CMK (cell line): ENCODE results near the gene GPNMB.

ENCODE experiments used
- DNase-seq: peaks from one replicate; pipeline ENCODE4 v3.0.0-alpha.2; 2010; ENCODE audit warnings: low read depth

Gene GPNMB

DNA sequence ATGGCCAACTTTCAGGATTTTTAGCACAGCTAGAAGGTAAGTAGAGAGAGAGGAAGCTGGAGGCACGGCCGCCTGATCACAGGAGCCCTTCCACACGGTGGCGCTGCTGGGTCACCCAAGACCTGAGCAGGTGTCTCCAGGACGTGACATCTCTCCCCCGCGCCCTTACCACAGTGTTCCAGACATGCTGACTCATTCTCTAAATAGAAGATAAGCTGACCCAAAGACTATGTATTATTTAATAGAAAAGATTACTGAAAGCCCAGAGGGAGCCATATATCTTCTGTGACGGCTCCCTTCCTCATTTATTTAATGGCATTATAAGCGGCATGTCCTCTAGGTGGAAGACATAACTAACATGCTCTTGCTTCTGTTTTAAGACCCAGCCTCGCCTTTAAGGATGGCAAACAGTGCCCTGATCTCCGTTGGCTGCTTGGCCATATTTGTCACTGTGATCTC, 26.6 kb downstream of the GPNMB start:
- peak; percentile 84 for DNase-seq

DNA sequence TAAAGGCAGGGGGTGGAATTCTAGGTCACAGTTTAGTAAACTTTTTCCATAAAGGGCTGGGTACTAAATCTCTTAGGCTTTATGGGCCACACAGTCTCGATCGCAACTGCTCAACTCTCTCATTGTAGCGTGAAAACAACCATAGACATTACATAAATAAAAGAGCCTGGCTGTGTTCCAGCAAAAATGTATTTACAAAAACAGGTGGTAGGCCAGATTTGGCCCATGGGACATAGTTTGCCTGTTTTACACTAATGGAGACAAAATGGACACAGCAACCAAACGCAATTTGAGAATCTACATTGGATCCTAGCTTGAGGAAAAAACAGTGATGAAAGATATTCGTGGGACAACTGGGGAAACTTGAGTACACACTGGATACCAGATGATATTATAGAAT, 29.3 kb downstream of the GPNMB start:
- no peak for DNase-seq

DNA sequence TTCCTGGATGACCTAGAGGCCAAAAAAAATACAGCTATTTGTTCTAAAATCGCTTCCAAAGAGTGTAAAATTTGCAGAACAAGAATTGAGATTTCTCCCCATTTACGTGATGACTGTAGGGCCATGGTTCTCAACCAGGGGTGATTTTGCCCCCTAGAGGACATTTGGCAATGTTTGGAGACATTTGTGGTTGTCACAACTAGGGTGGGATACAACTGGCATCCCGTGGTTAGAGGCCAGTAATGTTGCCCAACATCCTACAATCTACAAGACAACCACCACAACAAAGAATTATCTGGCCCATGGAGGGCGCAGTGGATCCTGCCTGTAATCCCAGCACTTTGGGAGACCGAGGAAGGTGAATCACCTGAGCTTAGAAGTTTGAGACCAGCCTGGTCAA, 29.8 kb downstream of the GPNMB start:
- no peak for DNase-seq

DNA sequence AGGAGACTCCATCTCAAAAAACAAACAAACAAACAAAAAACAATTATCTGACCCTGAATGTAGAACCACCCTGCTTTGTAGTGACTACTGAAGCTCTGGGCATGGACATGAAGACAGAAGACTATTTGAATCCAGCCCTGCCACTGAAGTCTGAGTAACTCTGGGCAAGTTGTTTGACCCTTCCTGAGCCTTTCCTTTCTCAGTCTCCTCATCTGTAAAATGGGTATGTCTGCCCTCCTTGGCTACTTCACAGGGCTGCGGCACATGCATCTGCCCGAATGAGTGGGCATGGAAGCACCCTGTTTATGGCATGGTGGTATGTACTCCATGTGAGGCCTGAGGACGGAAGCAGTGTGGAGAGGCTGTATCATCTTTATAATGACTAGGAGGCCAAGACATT, 30.4 kb downstream of the GPNMB start:
- DNase-seq, result no peak

DNA sequence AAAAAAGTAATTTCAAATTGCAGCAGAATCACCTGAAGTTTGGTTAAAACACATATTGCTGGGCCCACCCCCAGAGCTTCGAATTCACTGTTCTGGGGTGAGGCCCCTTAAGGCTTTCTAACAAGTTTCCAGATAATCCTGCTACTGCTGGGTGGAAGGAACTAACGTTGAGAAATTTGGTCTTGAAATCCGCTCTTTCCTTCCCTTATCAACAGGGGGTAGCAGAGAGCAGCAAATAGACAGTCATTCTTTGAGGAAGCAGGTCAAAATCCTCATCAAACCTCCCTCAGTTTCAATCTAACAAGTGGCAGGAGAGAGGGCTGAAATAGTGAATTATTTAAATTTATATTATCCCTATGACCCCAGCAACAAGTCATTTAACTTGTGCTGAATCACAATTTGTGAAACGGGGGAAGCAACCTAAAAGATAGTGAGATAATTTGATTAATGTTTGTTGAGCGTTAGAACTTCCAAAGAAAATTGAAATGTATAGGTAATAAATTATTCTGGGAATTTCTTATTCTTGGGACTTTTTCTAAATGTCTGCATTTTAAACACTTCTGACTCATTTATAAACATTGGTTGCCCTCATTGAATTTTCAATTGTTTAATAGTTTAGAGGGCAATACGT, 30.9 kb downstream of the GPNMB start:
- no peak for DNase-seq

DNA sequence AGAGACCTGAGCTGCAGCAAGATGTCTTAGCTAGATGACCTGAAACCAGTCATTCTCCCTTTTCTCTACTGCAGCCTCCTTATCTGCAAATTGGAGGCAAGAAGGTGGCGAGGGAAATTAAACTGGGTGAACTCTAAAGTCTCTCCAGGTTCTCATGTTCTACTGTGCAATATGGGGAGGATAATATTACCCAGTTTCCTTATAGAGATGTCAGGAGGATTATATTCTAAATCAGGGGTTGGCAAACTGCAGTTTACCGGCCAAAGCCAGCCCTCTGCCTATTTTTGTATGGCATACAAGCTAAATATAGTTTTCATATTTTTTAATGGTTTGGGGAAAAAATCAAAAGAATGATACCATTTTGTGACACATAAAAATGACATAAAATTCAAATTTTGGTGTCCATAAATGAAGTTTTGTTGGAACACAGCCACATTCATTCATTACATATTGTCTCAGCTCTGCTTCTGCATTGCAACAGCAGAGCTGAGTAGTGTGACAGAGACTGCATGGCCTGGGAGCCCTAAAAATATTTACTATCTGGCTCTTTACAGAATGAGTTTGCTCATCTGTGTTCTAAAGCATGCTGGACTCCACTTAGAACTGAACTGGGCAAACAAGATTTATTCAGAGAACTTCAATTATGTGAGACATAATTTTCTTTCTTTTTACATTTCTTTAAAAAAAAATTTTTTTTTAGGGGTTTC, 33.4 kb downstream of the GPNMB start:
- no peak for DNase-seq

DNA sequence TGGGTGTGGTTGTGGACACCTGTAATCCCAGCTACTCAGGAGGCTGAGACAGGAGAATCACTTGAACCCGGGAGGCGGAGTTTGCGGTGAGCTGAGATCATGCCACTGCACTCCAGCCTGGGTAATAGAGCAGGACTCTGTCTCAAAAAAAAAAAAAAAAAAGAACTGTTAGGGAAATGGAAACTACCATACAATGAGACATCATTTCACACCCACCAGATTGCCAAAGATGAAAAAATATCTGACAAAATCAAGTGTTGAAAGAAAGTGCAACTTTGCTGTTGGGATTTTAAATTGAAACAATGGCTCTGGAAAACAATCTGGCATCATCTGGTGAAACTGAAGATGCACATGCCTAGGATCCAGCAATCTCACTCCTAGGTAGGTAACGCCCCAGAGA, 36.5 kb downstream of the GPNMB start:
- no peak for DNase-seq

DNA sequence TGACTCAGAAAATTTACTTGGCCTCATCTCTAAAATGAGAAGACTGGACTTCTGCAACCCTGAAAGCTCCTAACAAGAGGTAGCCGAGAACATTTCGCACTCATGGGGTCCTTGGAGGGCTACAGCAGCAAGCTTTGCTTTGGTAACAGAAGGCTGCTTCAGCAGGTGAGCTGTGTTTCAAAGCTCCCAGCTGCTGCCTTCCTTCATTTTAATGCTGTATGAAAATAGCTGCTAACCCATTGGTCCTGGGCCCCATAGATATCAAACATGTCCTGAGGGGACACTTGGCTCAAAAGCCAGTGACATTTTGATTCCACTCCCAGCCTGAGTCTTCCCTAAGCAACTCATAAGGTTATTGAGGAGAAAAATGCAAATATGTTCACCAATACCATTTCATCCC, 38.3 kb downstream of the GPNMB start:
- DNase-seq, result no peak

DNA sequence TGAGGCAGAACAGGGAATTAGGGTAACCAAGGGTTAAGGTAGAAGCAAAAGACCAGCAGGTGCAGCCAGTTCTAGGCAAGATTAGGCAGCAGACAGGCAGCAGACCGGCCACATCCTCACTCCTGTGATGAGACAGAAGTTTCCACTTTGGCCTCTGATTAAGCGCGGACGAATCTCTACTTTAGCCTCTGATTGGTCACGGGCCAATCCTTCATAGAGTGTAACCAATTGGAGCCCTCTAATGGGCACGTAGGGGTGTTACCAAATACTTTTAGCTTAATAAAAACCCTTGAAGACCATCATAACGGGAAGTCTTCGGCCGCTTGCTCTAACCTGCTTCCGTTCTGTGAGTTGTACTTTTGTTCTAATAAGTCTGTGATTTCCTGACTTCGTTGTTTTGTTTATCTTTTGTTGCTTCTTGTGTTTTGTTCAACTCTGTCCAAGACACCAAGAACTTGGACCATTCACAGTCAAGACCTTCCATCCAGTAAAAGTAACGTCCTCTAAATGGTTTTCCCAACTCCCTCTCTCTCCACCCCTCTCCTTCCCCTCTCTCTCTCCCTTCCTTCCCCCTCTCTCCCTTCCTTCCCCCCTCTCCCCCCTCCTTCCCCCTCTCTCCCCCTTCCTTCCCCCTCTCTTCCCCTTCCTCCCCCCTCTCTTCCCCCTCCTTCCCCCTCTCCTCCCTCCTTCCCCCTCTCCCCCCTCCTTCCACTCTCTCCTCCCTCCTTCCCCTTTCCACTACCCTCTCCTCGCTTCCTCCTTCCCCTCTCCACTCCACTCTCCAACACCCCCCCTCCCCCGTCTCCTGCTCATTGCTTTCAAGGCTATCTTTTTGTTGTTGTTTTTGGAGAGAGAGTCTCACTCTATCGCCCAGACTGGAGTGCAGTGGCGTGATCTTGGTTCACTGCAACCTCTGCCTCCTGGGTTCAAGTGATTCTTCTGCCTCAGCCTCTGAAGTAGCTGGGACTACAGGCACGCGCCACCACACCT, 39.4 kb downstream of the GPNMB start:
- peak; percentile 30 for DNase-seq

DNA sequence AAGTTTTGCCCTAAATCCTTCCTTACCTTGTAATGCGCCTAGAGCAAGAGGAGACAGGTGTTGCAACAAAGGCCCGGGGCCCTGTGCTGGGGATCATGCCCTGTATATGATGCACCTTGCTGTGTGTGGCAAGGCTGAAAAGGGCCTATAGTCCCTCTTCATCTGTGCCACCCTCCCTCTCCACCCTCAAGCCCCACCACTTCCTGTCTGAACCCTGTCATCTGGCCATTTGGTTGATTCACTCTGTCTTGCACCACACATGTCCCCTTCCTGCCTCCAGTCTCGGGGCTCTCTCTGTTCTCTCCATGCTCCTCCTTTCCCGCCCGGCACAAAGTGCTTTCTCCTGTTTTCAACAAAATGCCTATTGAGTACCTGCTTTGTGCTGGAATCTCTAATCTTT, 41.0 kb downstream of the GPNMB start:
- DNase-seq, result no peak

DNA sequence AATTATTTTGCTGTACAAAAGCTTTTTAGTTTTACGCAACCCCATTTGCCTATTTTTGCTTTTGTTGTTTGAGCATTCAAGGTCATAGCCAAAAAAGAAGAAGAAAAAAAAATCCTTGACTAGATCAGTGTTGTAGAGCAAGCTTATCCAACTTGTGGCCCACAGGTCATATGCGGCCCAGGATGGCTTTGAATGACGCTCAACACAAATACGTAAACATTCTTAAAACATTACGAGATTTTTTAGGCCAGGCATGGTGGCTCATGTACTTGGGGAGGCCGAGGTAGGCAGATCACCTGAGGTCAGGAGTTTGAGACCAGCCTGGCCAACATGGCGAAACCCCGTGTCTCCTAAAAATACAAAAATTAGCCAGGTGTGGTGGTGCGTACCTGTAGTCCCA, 44.4 kb downstream of the GPNMB start:
- no peak for DNase-seq

DNA sequence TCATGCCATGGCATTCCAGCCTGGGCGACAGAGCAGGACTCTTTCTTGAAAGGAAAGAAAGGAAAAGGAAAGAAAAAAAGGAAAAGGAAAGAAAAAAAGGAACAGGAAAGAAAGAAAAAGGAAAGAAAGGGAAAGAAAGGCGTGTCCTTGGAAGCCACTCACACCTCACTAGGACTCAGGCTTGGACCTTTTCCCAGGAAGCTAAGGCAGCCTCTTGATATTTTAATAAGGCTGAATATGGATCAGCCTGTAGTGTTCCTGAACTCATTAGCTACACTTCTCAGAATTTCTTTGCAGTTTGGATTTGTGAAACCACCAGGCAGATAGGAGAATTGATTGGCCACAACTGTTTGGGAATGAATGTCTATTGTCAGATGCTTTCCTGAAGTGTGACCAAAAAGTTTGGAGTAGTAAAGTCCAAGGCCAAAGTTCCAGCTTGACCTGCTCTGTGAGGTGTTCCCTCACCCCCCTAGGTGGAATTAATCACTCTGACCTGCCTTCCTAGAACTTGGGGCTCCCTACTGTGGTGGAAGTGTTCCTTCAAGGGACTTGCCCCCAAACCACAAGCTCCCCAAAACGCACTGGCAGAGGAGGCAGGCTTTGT, 45.5 kb downstream of the GPNMB start:
- DNase-seq, result no peak

DNA sequence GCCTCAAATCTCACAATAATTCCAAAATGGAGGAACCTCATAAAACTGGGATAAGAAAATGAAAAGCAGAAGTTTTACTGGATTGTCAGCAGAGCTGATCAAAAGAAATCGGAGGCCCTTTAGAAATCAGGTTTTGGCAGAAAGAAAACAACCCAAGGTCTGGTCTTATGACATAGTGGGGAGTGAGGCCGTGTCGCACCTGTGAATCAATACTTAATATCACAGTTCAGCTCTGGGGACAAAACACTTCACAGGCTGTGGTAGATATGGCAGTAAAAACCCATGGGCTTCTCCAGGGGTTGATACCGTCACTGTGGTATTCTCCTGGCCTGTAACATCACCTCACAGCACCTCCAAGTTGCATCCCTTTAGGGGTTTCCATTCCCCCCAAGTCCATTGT, 46.0 kb downstream of the GPNMB start:
- no peak for DNase-seq

DNA sequence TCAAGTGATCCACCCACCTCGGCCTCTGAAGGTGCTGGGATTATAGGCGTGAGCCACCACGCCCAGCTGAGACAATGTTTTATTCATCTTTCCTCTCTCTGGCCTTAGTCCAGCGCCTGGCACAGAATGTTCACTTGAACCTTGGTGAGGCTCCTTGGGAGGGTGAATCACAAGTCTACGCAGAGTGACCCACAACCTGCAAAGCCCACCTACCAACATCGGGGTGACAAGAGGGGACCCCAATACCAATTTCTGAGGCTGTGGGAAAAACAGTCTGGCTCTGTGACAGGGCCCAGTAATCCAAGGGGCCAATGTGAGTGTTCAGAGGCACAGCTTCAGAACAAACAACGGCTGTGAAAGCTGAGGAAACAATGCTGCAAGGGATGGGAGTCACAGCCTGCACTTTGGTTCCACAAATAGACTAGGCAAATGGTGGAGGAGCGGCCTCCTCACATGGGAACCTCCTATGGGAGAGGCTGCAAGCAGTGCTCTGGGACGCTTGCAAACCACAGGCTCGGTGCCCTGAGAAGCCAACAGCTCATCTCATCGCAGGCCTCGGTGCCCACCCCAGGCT, 47.0 kb downstream of the GPNMB start:
- no peak for DNase-seq

DNA sequence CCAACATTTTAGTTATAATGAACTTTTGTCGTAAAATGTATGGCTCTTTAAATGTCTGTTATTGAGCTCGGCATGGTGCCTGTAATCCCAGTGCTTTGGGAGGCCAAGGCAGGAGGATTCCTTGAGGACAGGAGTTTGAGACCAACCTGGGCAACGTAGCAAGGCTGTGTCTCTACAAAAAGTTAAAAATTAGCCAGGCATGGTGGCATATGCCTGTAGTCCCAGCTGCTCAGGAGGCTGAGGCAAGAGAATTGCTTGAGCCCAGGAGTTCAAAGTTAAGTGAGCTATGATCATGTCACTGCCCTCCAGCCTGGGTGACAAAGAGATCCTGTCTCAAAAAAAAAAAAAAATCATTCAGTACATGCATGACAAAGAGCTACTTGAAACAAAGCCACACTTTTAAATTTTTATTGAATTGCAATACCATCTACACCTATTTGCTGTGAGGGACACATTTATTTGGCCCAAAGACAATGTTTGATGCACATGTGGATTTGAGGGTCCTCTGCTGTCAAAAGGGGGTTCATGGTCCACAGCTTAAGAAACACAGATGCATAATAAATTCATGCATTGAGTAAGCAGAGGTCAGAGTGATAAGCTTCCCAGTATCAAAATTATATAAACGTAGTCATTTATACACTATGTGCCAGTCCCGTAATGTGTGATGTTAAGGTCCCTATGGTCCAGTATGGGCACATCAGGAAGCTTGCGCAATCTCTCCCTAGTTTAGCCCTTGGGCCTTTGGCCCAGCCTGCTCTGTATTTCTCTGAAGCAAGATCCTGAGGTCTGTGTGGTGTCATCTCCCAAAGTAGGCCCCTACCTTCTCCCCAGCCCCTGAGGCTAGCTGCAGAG, 48.2 kb downstream of the GPNMB start:
- DNase-seq, result no peak

DNA sequence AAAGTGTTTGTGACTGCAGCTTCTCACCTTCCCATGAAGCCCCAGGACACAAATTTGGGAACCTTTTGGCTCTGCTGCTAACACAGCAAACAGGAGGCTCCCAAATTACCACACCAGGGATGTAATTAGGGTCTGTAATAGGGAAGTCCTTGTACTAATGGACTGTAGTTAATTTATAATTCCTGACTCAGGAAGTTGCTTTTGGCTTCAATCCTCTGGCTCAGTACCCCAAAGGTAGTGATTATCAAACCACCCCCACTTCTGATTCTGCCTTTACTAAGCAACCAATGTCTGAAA, 48.8 kb downstream of the GPNMB start:
- DNase-seq, result no peak

DNA sequence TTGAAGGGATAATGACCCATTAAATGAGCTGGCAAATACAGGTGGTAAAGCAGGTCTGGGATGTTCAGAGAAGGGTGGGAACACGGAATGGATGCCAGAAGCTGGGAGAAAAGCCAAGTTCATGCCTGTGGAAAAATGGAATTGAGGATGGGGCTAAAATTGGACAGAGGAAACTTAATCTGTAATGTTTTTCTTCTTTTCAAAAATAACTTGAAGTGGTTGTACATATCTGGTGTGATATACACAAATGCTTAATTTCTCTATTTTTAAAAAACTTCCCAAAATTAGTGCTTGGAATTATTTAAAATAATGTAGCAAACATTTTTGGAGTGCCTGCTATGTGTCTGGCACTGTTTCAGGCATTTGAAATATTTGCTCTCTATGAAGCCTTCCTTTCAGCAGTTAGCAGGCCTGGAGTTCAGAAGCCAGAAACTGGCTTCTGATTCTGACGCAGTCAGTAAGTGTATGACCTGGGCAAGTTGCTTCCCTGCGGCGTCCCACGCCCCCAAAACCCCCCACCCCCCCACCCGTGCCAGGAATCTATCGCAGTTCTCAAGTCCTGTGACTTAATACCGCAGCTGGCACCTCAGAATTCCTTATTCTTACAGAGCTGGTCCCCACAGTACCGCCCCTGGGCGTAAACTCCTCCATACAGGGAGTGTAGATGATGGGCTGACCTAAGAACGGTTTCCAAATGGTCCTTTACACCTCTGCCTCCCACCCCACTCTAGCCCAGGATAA, 51.7 kb downstream of the GPNMB start:
- no peak for DNase-seq

DNA sequence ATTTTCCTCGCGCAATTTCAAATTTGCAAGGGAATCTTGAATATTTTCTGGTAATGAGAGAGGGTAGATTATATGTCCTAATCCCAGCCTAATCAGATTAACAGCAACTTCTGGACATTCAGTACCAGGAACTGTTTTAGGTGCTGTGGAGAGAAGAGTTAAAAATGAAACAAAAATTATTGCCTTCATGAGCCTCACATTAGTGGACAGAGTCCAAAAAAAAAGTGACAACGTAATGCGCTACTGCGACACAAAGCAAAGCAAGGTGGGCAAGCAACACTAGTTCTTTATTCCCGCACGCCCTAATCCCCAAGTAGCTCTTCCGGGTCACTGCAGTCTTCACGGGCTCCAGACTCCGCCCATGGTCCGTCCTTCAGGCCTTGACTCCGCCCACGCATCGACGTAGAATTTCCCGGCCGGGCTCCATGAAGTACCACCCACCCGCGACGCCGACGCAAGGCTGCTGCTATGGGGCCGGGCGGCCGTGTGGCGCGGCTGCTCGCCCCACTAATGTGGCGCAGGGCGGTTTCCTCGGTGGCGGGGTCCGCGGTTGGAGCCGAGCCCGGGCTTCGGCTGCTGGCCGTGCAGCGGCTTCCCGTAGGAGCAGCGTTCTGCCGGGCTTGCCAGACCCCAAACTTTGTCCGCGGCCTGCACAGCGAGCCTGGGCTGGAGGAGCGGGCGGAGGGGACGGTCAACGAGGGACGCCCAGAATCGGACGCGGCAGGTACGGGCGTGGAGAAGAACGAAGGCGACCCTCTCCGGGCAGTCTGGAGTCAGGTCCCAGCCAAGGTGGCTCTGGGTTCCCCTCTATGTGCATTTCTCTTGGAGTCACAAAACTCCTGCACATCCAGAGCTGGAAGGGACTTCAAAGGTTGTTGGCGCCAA, 52.6 kb downstream of the GPNMB start, which contains the start of gene MALSU1:
MALSU1 (plus strand) TSS at position 455 of the 885 bp plus-strand sequence; CDS start at position 469, 14 bp downstream.
- peak; percentile 88 for DNase-seq

DNA sequence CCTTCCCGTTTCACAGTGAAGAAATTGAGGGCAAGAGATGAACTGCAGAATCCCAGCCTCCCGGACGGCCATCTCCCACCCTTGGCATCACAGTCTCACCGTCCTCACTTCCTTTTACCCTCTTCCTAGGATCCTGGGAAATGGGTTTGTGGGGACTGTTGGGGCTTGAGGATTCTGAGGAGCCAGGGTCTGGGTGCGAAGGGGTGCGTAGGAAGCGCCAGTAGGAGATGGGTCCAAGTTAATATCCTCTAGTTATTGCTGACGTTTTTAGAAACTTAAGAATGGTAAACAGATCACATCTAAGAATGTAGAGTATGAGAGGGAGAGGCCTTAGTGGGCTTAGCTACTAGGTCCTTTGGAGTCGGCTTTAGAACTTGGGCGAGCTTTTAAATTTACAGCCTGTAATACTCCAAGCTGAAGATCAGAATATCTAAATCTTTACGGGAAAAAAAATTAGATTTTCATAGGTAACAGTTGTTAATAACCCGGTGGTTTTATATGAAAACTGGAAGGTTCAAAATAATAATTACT, 53.3 kb downstream of the GPNMB start:
- DNase-seq, result no peak
